ENCODE measurements around the gene PRDM11.

The PRDM11 gene

GRCh38 chr11:45146072-45147016 is at the start of gene PRDM11:
PRDM11 (plus strand) TSS chr11:45146639; CDS start chr11:45181767, 35,128 bp downstream.
- peaks cover 23% of the 10 kb centered on the region for H3K4me1 ChIP-seq (ENCODE audit: insufficient read depth, low read length)
- H3K27ac ChIP-seq (ENCODE audit: low read length): peak within 1 kb of the TSS; percentile 69
- H2AFZ ChIP-seq (ENCODE audit: low read depth, low read length): peak within 1 kb of the TSS; percentile 100
- ATAC-seq (ENCODE audit: insufficient read depth, low read depth) (peak; percentile 9; the same call in 1 of the 3 replicates), DNase-seq (peak; percentile 42)
- peak within 1 kb of the TSS; percentile 79 for H3K4me2 ChIP-seq (ENCODE audit: insufficient read depth, low read length)
- H4K20me1 ChIP-seq (ENCODE audit: insufficient read depth, low read length): peaks cover under 1% of the 10 kb centered on the region; the same call in 1 of the 2 replicates
- no peaks in the 10 kb centered on the region for H3K9me3 ChIP-seq (ENCODE audit: insufficient read depth, low read length, severe bottlenecking)
- TF ChIP-seq CTCF (IDR thresholded peaks at IDR 0.05; ENCODE audit: borderline replicate concordance, extremely low read depth, low read length, poor library complexity, severe bottlenecking) (no peak), EZH2 (IDR thresholded peaks at IDR 0.05; ENCODE audit: borderline replicate concordance, low read depth, low read length, severe bottlenecking) (peak; percentile 59)
- H3K36me3 ChIP-seq (ENCODE audit: insufficient read depth, low read length): no peaks in the 10 kb centered on the region
- H3K9ac ChIP-seq (ENCODE audit: low read depth, low read length): peak within 1 kb of the TSS; percentile 84
- peaks cover 30% of the 10 kb centered on the region for H3K27me3 ChIP-seq (ENCODE audit: insufficient read depth, low read length, poor library complexity)
- H3K79me2 ChIP-seq (ENCODE audit: insufficient read depth, low read length): no peaks in the 10 kb centered on the region; the same call in 1 of the 2 replicates
- peak within 1 kb of the TSS; percentile 76 to 88 for H3K4me3 ChIP-seq (ENCODE audit: low read depth in 1 of 2, low read length in 2 of 2)

- Histone ChIP-seq H3K27me3 (ENCODE audit: insufficient read depth, low read length, poor library complexity) (no peaks in the 10 kb centered on the region), H3K9ac (ENCODE audit: low read depth, low read length) (no peak overlapping the region), H3K9me3 (ENCODE audit: insufficient read depth, low read length, severe bottlenecking) (no peaks in the 10 kb centered on the region), H3K4me3 (ENCODE audit: low read depth in 1 of 2, low read length in 2 of 2) (no peak overlapping the region), H3K4me2 (ENCODE audit: insufficient read depth, low read length) (no peak overlapping the region), H2AFZ (ENCODE audit: low read depth, low read length) (no peak overlapping the region), H3K27ac (ENCODE audit: low read length) (no peak overlapping the region), H3K36me3 (ENCODE audit: insufficient read depth, low read length) (no peaks in the 10 kb centered on the region), H4K20me1 (ENCODE audit: insufficient read depth, low read length) (peaks cover 6% of the 10 kb centered on the region; the same call in 1 of the 2 replicates), H3K79me2 (ENCODE audit: insufficient read depth, low read length) (no peaks in the 10 kb centered on the region), H3K4me1 (ENCODE audit: insufficient read depth, low read length) (peaks cover 27% of the 10 kb centered on the region)
- peak; percentile 44 for ATAC-seq (ENCODE audit: insufficient read depth, low read depth)
- peak; percentile 81 for DNase-seq
- no peak for TF ChIP-seq EZH2 (IDR thresholded peaks at IDR 0.05; ENCODE audit: borderline replicate concordance, low read depth, low read length, severe bottlenecking)
- no peak for TF ChIP-seq CTCF (IDR thresholded peaks at IDR 0.05; ENCODE audit: borderline replicate concordance, extremely low read depth, low read length, poor library complexity, severe bottlenecking)
Measured at GRCh38 chr11:45097721-45098493, 48.5 kb upstream of the PRDM11 start.

- no peak for TF ChIP-seq EZH2 (IDR thresholded peaks at IDR 0.05; ENCODE audit: borderline replicate concordance, low read depth, low read length, severe bottlenecking)
- TF ChIP-seq CTCF (IDR thresholded peaks at IDR 0.05; ENCODE audit: borderline replicate concordance, extremely low read depth, low read length, poor library complexity, severe bottlenecking): no peak
- no peaks in the 10 kb centered on the region for H3K36me3 ChIP-seq (ENCODE audit: insufficient read depth, low read length)
- ATAC-seq (ENCODE audit: insufficient read depth, low read depth) (no peak), DNase-seq (no peak)
- no peaks in the 10 kb centered on the region for H3K27me3 ChIP-seq (ENCODE audit: insufficient read depth, low read length, poor library complexity)
- no peak overlapping the region for H3K27ac ChIP-seq (ENCODE audit: low read length)
- no peak overlapping the region for H3K4me2 ChIP-seq (ENCODE audit: insufficient read depth, low read length)
- no peaks in the 10 kb centered on the region for H3K79me2 ChIP-seq (ENCODE audit: insufficient read depth, low read length)
- H3K9ac ChIP-seq (ENCODE audit: low read depth, low read length): no peak overlapping the region
- no peaks in the 10 kb centered on the region for H3K9me3 ChIP-seq (ENCODE audit: insufficient read depth, low read length, severe bottlenecking)
- peaks cover 20% of the 10 kb centered on the region for H3K4me1 ChIP-seq (ENCODE audit: insufficient read depth, low read length)
- no peak overlapping the region for H3K4me3 ChIP-seq (ENCODE audit: low read depth in 1 of 2, low read length in 2 of 2)
- peaks cover 6% of the 10 kb centered on the region; the same call in 1 of the 2 replicates for H4K20me1 ChIP-seq (ENCODE audit: insufficient read depth, low read length)
- H2AFZ ChIP-seq (ENCODE audit: low read depth, low read length): no peak overlapping the region
Measured at GRCh38 chr11:45098929-45099328, 47.5 kb upstream of the PRDM11 start.

Data from DND-41 (cell line).